Karpas-422 (cell line): ENCODE results near the gene SLC30A4. TPM values are rescaled to one million over a fixed set of nuclear protein-coding genes. Genes with fewer than 3 reads are reported as not detected.
"Not testable (repeated sequence)": the region's sequence is repeated elsewhere in the genome, so short reads cannot be mapped to it uniquely, and the experiment has no call there.

Experiments used
- DNase-seq: peaks from one replicate; pipeline ENCODE4 v3.0.0-alpha.2; 2015
- H2AFZ ChIP-seq: fragments of 200-600 bp; sonication (generic); 2 replicates; pipeline ENCODE4 v1.6.1; 2014; ENCODE audit warnings: antibody characterized with exemption, low read length, mixed read lengths
- H3K27ac ChIP-seq: fragments of 200-600 bp; sonication (generic); 2 replicates; pipeline ENCODE4 v1.5.1; 2014; ENCODE audit warnings: mild to moderate bottlenecking, low read length, moderate library complexity
- H3K27me3 ChIP-seq: fragments of 200-600 bp; sonication (generic); 2 replicates; pipeline ENCODE4 v1.6.1; 2014; ENCODE audit warnings: low read length, mixed read lengths
- H3K36me3 ChIP-seq: fragments of 200-600 bp; sonication (generic); 2 replicates; pipeline ENCODE4 v1.6.1; 2014; ENCODE audit warnings: low read length, mixed read lengths; ENCODE audit not compliant: insufficient read depth
- H3K4me1 ChIP-seq: fragments of 200-600 bp; sonication (generic); 2 replicates; pipeline ENCODE4 v1.6.1; 2014; ENCODE audit warnings: mild to moderate bottlenecking, low read length, mixed read lengths
- H3K4me2 ChIP-seq: fragments of 200-600 bp; sonication (generic); 2 replicates; pipeline ENCODE4 v1.6.1; 2014; ENCODE audit warnings: low read length, low read depth, mild to moderate bottlenecking; ENCODE audit not compliant: poor library complexity, severe bottlenecking
- H3K4me3 ChIP-seq: fragments of 200-600 bp; sonication (generic); 2 replicates; pipeline ENCODE4 v1.5.1; 2014; ENCODE audit warnings: mild to moderate bottlenecking, antibody characterized with exemption, low read length, mixed read lengths
- H3K79me2 ChIP-seq: fragments of 200-600 bp; sonication (generic); 2 replicates; pipeline ENCODE4 v1.6.1; 2014; ENCODE audit warnings: mild to moderate bottlenecking, low read length, mixed read lengths
- H3K9ac ChIP-seq: fragments of 200-600 bp; sonication (generic); 2 replicates; pipeline ENCODE4 v1.6.0; 2014; ENCODE audit warnings: low read length
- H3K9me2 ChIP-seq: fragments of 200-600 bp; sonication (generic), shearing (Covaris generic); replicated peaks from 2 replicates; pipeline ENCODE4 v1.6.0; 2014; ENCODE audit warnings: mild to moderate bottlenecking, low read length, moderate library complexity; ENCODE audit not compliant: insufficient read depth
- H3K9me3 ChIP-seq: fragments of 300-700, 200-600 bp; sonication (generic); 2 replicates; pipeline ENCODE4 v1.6.1; 2014; ENCODE audit warnings: low read length, mixed read lengths
- H4K20me1 ChIP-seq: fragments of 200-600 bp; sonication (generic); 2 replicates; pipeline ENCODE4 v1.6.1; 2014; ENCODE audit warnings: mild to moderate bottlenecking, antibody characterized with exemption, low read length, low read depth; ENCODE audit not compliant: insufficient read depth
- total RNA-seq: library from RNA; depleted of rRNA; stranded (reverse); fragments of >200 nt; shearing (Covaris generic); gene quantifications from 2 replicates; pipeline ENCODE4 v1.2.3, GENCODE V29; 2014; ENCODE audit warnings: low replicate concordance

Gene SLC30A4
- total RNA-seq, 1 experiment from 2014 or later: not detected

DNA sequence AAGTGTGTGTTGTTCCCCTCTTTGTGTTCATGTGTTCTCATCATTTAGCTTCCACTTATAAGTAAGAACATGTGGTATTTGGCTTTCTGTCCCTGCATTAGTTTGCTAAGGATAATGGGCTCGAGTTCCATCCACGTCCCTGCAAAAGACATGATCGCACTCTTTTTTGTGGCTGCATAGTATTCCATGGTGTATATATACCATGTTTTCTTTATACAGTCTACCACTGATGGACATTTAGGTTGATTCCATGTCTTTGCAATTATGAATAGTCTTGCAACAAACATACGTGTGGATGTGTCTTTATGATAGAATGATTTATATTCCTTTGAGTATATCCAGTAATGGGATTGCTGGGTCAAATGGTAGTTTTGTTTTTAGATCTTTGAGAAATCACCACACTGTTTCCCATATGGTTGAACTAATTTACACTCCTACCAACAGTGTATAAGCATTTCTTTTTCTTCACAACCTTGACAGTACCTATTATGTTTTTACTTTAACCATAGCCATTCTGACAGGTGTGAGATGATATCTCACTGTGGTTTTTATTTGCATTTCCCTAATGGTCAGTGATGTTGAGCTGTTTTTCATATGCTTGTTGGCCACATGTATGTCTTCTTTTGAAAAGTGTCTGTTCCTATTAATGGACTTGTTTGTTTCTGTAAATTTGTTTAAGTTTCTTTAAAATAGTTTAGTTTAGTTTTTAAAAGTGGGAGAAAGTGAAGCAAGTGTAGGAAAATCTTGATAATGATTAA lies 21.9 kb upstream of the SLC30A4 start:
- no peaks in the 10 kb centered on the region for H4K20me1 ChIP-seq
- H3K4me2 ChIP-seq: no peak overlapping the region

DNA sequence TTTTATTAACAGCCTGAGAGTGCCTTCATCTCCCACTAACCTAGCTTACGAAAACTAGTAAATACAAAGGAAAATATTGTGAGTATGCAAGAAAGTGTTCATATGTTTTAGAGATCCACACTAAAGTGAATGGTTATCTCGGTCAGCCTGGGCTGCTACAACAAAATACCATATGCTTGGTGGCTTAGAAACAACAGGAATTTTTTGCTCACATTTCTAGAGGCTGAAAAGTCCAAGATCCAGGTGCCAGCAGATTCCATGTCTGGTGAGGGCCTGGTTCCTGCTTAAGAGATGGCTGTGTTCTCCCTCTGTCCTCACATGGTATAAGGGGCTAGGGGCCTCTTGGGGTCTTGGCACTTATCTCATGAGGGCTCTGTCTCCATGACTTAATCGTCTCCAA lies 20.5 kb upstream of the SLC30A4 start:
- Histone ChIP-seq H3K36me3 (no peaks in the 10 kb centered on the region), H3K9me2 (no peaks in the 10 kb centered on the region), H3K4me2 (no peak overlapping the region), H3K4me3 (no peak overlapping the region), H4K20me1 (no peaks in the 10 kb centered on the region), H3K27me3 (no peaks in the 10 kb centered on the region), H3K9ac (no peak overlapping the region), H3K9me3 (no peaks in the 10 kb centered on the region), H3K27ac (no peak overlapping the region), H3K4me1 (peaks cover 5% of the 10 kb centered on the region), H3K79me2 (no peaks in the 10 kb centered on the region), H2AFZ (no peak overlapping the region)
- no peak for DNase-seq

More for the DNA sequence above, 21.9 kb upstream of the SLC30A4 start:
- no peaks in the 10 kb centered on the region for H3K9me2 ChIP-seq
- H3K36me3 ChIP-seq: no peaks in the 10 kb centered on the region
- no peak overlapping the region for H2AFZ ChIP-seq
- no peak for DNase-seq
- no peak overlapping the region for H3K9ac ChIP-seq
- H3K27ac ChIP-seq: no peak overlapping the region
- no peak overlapping the region for H3K4me3 ChIP-seq
- no peaks in the 10 kb centered on the region for H3K79me2 ChIP-seq
- H3K4me1 ChIP-seq: peaks cover 5% of the 10 kb centered on the region
- no peaks in the 10 kb centered on the region for H3K27me3 ChIP-seq
- H3K9me3 ChIP-seq: no peaks in the 10 kb centered on the region

DNA sequence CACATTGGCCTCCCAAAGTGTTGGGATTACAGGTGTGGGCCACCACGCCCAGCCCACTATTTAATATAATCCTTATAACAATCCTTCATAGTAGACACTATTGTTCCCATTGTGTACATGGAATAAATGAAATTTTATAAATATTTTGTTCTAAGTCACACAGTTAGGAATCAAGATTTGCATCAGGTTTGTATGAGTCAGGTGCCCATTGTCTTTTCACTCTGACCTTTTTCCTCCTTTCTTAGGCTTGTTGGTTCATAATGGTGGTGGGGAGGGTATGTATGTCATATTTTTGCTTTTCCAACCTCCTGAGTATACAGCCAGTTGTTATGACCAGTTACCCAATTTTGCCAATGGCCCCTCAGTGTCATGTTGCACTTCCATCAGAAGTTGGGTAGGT lies 18.0 kb upstream of the SLC30A4 start:
- Histone ChIP-seq H3K9ac (no peak overlapping the region), H3K9me3 (no peaks in the 10 kb centered on the region), H3K36me3 (no peaks in the 10 kb centered on the region), H3K9me2 (no peaks in the 10 kb centered on the region), H3K27me3 (no peaks in the 10 kb centered on the region), H3K4me2 (no peak overlapping the region), H3K4me3 (no peak overlapping the region), H3K27ac (no peak overlapping the region), H4K20me1 (no peaks in the 10 kb centered on the region), H3K4me1 (peaks cover 5% of the 10 kb centered on the region), H2AFZ (no peak overlapping the region), H3K79me2 (no peaks in the 10 kb centered on the region)
- DNase-seq: no peak

DNA sequence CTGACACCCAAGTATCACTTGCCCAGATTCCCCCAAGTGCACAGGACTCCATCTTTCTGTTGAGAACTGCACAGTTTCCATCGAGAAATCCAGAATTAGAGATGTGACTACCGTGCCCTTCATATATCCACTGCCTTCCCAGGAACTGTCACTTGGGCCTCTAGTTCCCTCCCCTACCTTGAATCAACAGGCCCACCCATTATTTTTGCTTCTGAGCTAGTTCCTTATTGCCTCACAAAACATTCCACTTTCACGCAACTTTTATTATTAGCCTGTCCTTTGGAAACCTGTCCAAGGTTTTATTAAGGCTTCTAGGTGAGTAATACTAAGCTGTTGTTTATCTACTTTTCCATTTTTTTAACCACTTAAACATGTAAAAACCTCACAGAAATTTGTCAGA lies 17.1 kb upstream of the SLC30A4 start:
- no peaks in the 10 kb centered on the region for H4K20me1 ChIP-seq
- DNase-seq: no peak
- no peaks in the 10 kb centered on the region for H3K9me3 ChIP-seq
- H3K9me2 ChIP-seq: no peaks in the 10 kb centered on the region
- no peaks in the 10 kb centered on the region for H3K36me3 ChIP-seq
- no peaks in the 10 kb centered on the region for H3K27me3 ChIP-seq
- H3K9ac ChIP-seq: no peak overlapping the region
- no peak overlapping the region for H3K27ac ChIP-seq
- H2AFZ ChIP-seq: no peak overlapping the region
- no peak overlapping the region for H3K4me3 ChIP-seq
- no peak overlapping the region for H3K4me2 ChIP-seq
- H3K79me2 ChIP-seq: no peaks in the 10 kb centered on the region
- H3K4me1 ChIP-seq: peaks cover 3% of the 10 kb centered on the region

DNA sequence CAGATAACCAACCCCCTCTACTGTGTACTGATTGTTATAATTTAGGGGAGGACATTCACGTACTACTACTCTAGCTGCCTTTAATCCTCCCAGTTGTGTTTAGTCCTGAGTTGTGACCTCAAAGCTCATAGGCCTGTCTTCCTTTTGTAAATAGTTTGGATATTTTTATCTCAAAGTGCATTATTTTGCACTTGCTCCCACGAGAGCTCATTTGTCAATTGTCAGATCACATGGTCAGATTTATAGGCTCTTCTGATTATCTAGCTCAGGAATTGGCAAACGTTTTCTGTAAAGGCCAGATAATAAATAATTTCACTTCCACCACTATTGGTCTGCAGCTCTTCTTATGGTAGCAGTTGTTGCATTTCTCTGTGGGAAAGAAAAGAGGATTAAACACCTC lies 14.4 kb upstream of the SLC30A4 start:
- Histone ChIP-seq H3K36me3 (no peaks in the 10 kb centered on the region), H3K4me2 (no peak overlapping the region), H2AFZ (no peak overlapping the region), H4K20me1 (no peaks in the 10 kb centered on the region), H3K79me2 (no peaks in the 10 kb centered on the region), H3K4me1 (no peaks in the 10 kb centered on the region), H3K27ac (no peak overlapping the region), H3K9ac (no peak overlapping the region), H3K9me2 (no peaks in the 10 kb centered on the region), H3K27me3 (no peaks in the 10 kb centered on the region), H3K4me3 (no peak overlapping the region), H3K9me3 (no peaks in the 10 kb centered on the region)
- no peak for DNase-seq

DNA sequence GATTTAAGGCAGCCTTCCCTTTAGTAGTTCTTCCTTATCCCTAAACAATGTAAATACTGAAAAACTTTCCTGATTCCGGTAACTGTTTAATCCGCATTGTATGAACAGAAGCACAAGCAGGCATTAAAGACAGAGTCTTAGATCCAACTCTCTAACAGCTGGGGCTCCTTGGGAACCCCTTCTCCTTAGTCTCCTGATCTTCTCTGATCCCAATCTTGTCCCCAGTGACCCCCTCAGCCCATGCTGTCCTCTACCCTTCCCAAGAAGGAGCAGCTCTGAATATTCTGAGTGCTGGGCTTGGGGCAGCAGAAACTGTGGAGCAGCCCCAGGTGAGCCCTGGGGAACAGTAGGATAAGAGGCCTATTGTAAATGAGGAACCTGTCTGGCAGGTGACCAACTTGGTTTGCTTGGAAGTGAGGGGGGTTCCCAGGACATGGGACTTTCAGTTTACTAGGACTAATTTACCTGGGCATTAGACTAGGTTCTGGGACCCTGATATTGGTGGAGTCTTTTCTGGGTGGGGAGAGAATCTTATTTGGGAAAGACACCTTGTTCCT lies 13.0 kb upstream of the SLC30A4 start:
- no peaks in the 10 kb centered on the region for H3K36me3 ChIP-seq
- no peak overlapping the region for H3K4me3 ChIP-seq
- no peaks in the 10 kb centered on the region for H3K27me3 ChIP-seq
- no peaks in the 10 kb centered on the region for H4K20me1 ChIP-seq
- H3K79me2 ChIP-seq: no peaks in the 10 kb centered on the region
- H3K27ac ChIP-seq: no peak overlapping the region
- H2AFZ ChIP-seq: no peak overlapping the region
- no peak for DNase-seq
- H3K9ac ChIP-seq: no peak overlapping the region
- no peaks in the 10 kb centered on the region for H3K9me3 ChIP-seq
- H3K4me1 ChIP-seq: no peaks in the 10 kb centered on the region
- no peak overlapping the region for H3K4me2 ChIP-seq
- no peaks in the 10 kb centered on the region for H3K9me2 ChIP-seq

DNA sequence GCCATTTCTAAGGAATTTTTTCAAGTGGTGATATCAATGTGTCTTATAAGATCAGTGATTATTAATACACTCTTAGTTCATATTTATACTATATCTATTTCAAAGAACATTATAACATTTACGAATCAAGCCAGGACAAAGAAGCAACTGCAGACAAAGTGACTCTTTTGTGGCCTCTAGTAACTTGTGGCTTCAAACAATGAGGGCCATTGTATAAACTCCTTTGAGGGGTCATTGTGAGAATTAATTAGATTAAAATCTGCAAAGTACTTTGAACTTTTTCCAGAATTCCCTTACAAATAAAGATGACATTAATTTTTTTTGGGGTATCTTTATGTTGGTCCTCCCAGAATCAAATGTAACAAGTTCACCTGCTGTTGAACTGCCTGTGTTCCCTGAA lies 12.3 kb upstream of the SLC30A4 start:
- H3K4me2 ChIP-seq: no peak overlapping the region
- no peak overlapping the region for H3K27ac ChIP-seq
- H3K27me3 ChIP-seq: no peaks in the 10 kb centered on the region
- H3K36me3 ChIP-seq: no peaks in the 10 kb centered on the region
- no peak overlapping the region for H3K4me3 ChIP-seq
- H3K4me1 ChIP-seq: no peaks in the 10 kb centered on the region
- no peaks in the 10 kb centered on the region for H4K20me1 ChIP-seq
- no peaks in the 10 kb centered on the region for H3K9me3 ChIP-seq
- H3K9me2 ChIP-seq: no peaks in the 10 kb centered on the region
- H3K9ac ChIP-seq: no peak overlapping the region
- no peaks in the 10 kb centered on the region for H3K79me2 ChIP-seq
- no peak overlapping the region for H2AFZ ChIP-seq
- no peak for DNase-seq

DNA sequence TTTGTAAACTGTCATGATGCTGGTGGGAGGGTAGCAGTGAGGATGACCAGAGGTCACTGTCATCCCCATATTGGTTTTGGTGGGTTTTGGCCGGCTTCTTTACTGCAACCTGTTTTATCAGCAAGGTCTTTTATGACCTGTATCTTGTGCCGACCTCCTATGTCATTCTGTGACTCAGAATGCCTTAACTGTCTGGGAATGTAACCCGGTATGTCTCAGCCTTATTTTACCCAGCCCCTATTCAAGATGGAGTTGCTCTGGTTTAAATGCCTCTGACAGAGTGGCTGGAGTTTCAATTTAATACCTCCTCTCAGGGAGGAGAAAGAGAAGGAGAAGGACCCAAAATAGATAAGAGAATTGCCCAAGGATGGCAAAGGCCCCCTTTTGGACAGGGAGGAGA lies 10.3 kb upstream of the SLC30A4 start:
- not testable (repeated sequence) for H3K27ac ChIP-seq, H2AFZ ChIP-seq, H3K4me1 ChIP-seq, H3K27me3 ChIP-seq, H3K9me3 ChIP-seq, H3K79me2 ChIP-seq, H3K9me2 ChIP-seq, H4K20me1 ChIP-seq, H3K4me3 ChIP-seq, H3K36me3 ChIP-seq, H3K9ac ChIP-seq, H3K4me2 ChIP-seq, DNase-seq
